ENCODE results near the gene DMP1. TPM values are rescaled to one million over a fixed set of nuclear protein-coding genes. Genes with fewer than 3 reads are reported as not detected.

Gene DMP1
- total and polyA plus RNA-seq, 2 experiments from 2014 or later, result not detected

DNA sequence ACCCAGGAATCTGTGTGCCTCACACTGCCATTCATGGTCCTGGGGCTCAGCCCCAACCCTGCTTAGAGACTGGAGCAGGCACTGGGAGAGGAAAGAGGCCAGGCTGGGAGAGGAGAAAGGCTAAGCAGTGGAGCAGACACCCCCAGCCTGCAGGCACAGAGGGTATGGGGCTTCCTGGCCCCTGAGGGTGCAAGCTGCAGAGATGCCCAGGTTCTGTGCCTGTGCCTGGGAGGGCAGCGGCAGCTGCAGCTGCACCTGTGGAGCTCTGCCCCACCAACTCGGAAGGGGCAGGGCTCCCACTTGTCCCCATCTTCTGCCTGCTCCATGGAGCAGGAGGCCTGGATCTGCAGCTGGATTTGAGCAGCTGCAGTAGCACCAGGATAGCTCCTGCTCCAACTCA lies 47.9 kb downstream of the DMP1 start:
- no peak for DNase-seq
- H3K4me1 ChIP-seq (ENCODE audit: insufficient read depth), result no peaks in the 10 kb centered on the region
- in situ Hi-C loops (cut with MboI), result no loop called here
- H3K4me2 ChIP-seq (ENCODE audit: unreplicated experiment), result no peak overlapping the region
- H3K9me3 ChIP-seq (ENCODE audit: low read depth), result no peaks in the 10 kb centered on the region
- no peak overlapping the region for H2AFZ ChIP-seq
- no peaks in the 10 kb centered on the region for H3K36me3 ChIP-seq (ENCODE audit: low read depth)
- H3K9ac ChIP-seq, result no peak overlapping the region
- H3K4me3 ChIP-seq, result no peak overlapping the region
- no peaks in the 10 kb centered on the region for H3K79me2 ChIP-seq (ENCODE audit: insufficient read depth)
- H3K27me3 ChIP-seq (replicated peaks; ENCODE audit: insufficient read depth), result 0 out of 2 replicates have a peak, but pooled peaks cover 9% of the 10 kb centered on the region
- no peak overlapping the region for H3K27ac ChIP-seq
- H3K9me2 ChIP-seq (ENCODE audit: insufficient read depth), result no peaks in the 10 kb centered on the region
- H3F3A ChIP-seq (ENCODE audit: insufficient read depth), result no peaks in the 10 kb centered on the region
- TF ChIP-seq EZH2 (IDR thresholded peaks at IDR 0.05; ENCODE audit: insufficient read depth, poor library complexity, severe bottlenecking) (no peak), EZH2phosphoT487 (IDR thresholded peaks at IDR 0.05; ENCODE audit: insufficient read depth, low read depth) (no peak)
- no peaks in the 10 kb centered on the region for H4K20me1 ChIP-seq (ENCODE audit: insufficient read depth)
- WGBS, 2 experiments (ENCODE audit: low coverage in 1 of 2, low lambda C conversion rate in 2 of 2, missing lambda C conversion rate in 2 of 2), result 63 to 89% methylated on average over 2 of the region's 2 CpGs

DNA sequence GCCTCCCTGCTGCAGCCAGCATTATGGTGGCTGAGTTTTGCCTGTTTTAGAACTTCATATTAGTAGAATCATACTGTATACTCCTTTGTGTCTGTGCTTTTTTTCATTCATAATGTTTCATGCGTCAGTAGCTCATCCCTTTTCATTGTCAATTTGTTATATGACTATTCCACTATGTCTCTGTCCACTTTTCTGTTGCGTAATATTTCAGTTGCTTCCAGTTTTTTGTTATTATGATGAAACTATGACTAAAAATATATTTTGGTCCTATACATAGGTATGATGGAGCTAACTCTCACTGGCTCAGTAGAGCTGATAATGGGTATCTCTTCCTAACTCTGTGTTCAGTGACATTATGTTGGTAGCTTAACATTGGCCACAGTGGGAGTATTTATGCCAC lies 48.3 kb downstream of the DMP1 start:
- no peak for TF ChIP-seq EZH2phosphoT487 (IDR thresholded peaks at IDR 0.05; ENCODE audit: insufficient read depth, low read depth)
- TF ChIP-seq EZH2 (IDR thresholded peaks at IDR 0.05; ENCODE audit: insufficient read depth, poor library complexity, severe bottlenecking), result no peak
- no peaks in the 10 kb centered on the region for H3F3A ChIP-seq (ENCODE audit: insufficient read depth)
- in situ Hi-C loops (cut with MboI), result no loop called here

DNA sequence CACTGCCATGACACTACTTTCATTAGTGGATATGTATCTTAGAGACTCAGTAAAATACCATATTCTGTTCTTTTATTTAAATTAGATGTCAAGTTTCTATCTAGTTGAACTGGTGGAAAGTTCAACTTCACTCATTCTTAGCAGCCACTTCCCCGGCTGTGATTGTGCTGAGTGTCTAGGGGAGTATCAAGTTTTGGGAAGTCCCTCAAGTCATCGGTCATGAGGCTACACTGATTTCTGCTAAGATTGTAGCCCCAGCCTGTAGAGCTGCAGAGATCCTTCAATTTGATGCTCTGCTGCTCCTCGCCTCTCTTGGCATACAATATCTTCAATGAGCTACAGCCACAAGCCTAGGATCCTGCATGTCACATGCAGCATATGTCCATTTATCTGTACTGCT lies 53.9 kb downstream of the DMP1 start:
- Histone ChIP-seq H3K36me3 (ENCODE audit: low read depth) (no peaks in the 10 kb centered on the region), H3F3A (ENCODE audit: insufficient read depth) (no peaks in the 10 kb centered on the region), H3K4me3 (no peak overlapping the region), H3K4me2 (ENCODE audit: unreplicated experiment) (no peak overlapping the region), H2AFZ (no peak overlapping the region), H3K27ac (no peak overlapping the region), H3K9me2 (ENCODE audit: insufficient read depth) (no peaks in the 10 kb centered on the region), H3K27me3 (replicated peaks; ENCODE audit: insufficient read depth) (no peaks in the 10 kb centered on the region), H4K20me1 (ENCODE audit: insufficient read depth) (no peaks in the 10 kb centered on the region), H3K9me3 (ENCODE audit: low read depth) (no peaks in the 10 kb centered on the region), H3K79me2 (ENCODE audit: insufficient read depth) (no peaks in the 10 kb centered on the region), H3K4me1 (ENCODE audit: insufficient read depth) (peaks cover 5% of the 10 kb centered on the region; the same call in 1 of the 2 replicates), H3K9ac (no peak overlapping the region)
- TF ChIP-seq EZH2phosphoT487 (IDR thresholded peaks at IDR 0.05; ENCODE audit: insufficient read depth, low read depth), result no peak
- TF ChIP-seq EZH2 (IDR thresholded peaks at IDR 0.05; ENCODE audit: insufficient read depth, poor library complexity, severe bottlenecking), result no peak
- in situ Hi-C loops (cut with MboI), result no loop called here
- DNase-seq, result no peak
- WGBS, 2 experiments (ENCODE audit: low coverage in 1 of 2, low lambda C conversion rate in 2 of 2, missing lambda C conversion rate in 2 of 2), result 54 to 69% methylated on average over 3 of the region's 3 CpGs

More for the DNA sequence above, 48.3 kb downstream of the DMP1 start:
- Histone ChIP-seq H3K4me1 (ENCODE audit: insufficient read depth) (no peaks in the 10 kb centered on the region), H3K27me3 (replicated peaks; ENCODE audit: insufficient read depth) (0 out of 2 replicates have a peak, but pooled peaks cover 9% of the 10 kb centered on the region), H3K79me2 (ENCODE audit: insufficient read depth) (no peaks in the 10 kb centered on the region), H3K36me3 (ENCODE audit: low read depth) (no peaks in the 10 kb centered on the region), H2AFZ (no peak overlapping the region), H3K4me3 (no peak overlapping the region), H3K9ac (no peak overlapping the region), H3K4me2 (ENCODE audit: unreplicated experiment) (no peak overlapping the region), H3K9me3 (ENCODE audit: low read depth) (no peaks in the 10 kb centered on the region), H3K9me2 (ENCODE audit: insufficient read depth) (no peaks in the 10 kb centered on the region), H3K27ac (no peak overlapping the region), H4K20me1 (ENCODE audit: insufficient read depth) (no peaks in the 10 kb centered on the region)
- WGBS, 2 experiments (ENCODE audit: low coverage in 1 of 2, low lambda C conversion rate in 2 of 2, missing lambda C conversion rate in 2 of 2), result 41 to 42% methylated on average over 2 of the region's 2 CpGs
- DNase-seq, result peak; percentile 7

GRCh38 chr4:87707279-87707918 lies 57.3 kb downstream of the DMP1 start:
- in situ Hi-C loops (cut with MboI), result no loop called here
- no peaks in the 10 kb centered on the region for H3K36me3 ChIP-seq (ENCODE audit: low read depth)
- WGBS, 2 experiments (ENCODE audit: low coverage in 1 of 2, low lambda C conversion rate in 2 of 2, missing lambda C conversion rate in 2 of 2), result 53 to 73% methylated on average over 3 to 4 of the region's 4 CpGs
- TF ChIP-seq EZH2 (IDR thresholded peaks at IDR 0.05; ENCODE audit: insufficient read depth, poor library complexity, severe bottlenecking) (no peak), EZH2phosphoT487 (IDR thresholded peaks at IDR 0.05; ENCODE audit: insufficient read depth, low read depth) (no peak)
- no peak overlapping the region for H3K27ac ChIP-seq
- H3K27me3 ChIP-seq (replicated peaks; ENCODE audit: insufficient read depth), result no peaks in the 10 kb centered on the region
- H4K20me1 ChIP-seq (ENCODE audit: insufficient read depth), result no peaks in the 10 kb centered on the region
- H3K4me1 ChIP-seq (ENCODE audit: insufficient read depth), result peaks cover 5% of the 10 kb centered on the region; the same call in 1 of the 2 replicates
- DNase-seq, result no peak
- H2AFZ ChIP-seq, result no peak overlapping the region
- no peak overlapping the region for H3K4me3 ChIP-seq
- no peaks in the 10 kb centered on the region for H3K9me3 ChIP-seq (ENCODE audit: low read depth)
- H3K4me2 ChIP-seq (ENCODE audit: unreplicated experiment), result no peak overlapping the region
- H3F3A ChIP-seq (ENCODE audit: insufficient read depth), result no peaks in the 10 kb centered on the region
- H3K9me2 ChIP-seq (ENCODE audit: insufficient read depth), result no peaks in the 10 kb centered on the region
- H3K9ac ChIP-seq, result no peak overlapping the region
- no peaks in the 10 kb centered on the region for H3K79me2 ChIP-seq (ENCODE audit: insufficient read depth)

Other genes starting within 250 kb of the DMP1 start
- gene NUDT9, start 227.7 kb upstream of the DMP1 start, total RNA-seq (2014; rRNA removed; shearing (Covaris generic)), result 9.4 and 11.2 TPM in 2 replicates
- 34.8 and 36.4 TPM in 2 replicates for gene NUDT9, start 227.7 kb upstream of the DMP1 start, polyA plus RNA-seq (2016; fragmentation: Nextera tagmentation; extraction: Ambion mirVana)
- not detected in 2 replicates for gene SPARCL1, start 120.9 kb upstream of the DMP1 start, total RNA-seq (2014; rRNA removed; shearing (Covaris generic))
- not detected in 2 replicates for gene SPARCL1, start 120.9 kb upstream of the DMP1 start, polyA plus RNA-seq (2016; fragmentation: Nextera tagmentation; extraction: Ambion mirVana)
- not detected in 2 replicates for gene DSPP, start 41.8 kb upstream of the DMP1 start, total RNA-seq (2014; rRNA removed; shearing (Covaris generic))
- not detected in 2 replicates for gene DSPP, start 41.8 kb upstream of the DMP1 start, polyA plus RNA-seq (2016; fragmentation: Nextera tagmentation; extraction: Ambion mirVana)
- gene IBSP, start 149.3 kb downstream of the DMP1 start, total RNA-seq (2014; rRNA removed; shearing (Covaris generic)), result not detected in 2 replicates
- not detected in 2 replicates for gene IBSP, start 149.3 kb downstream of the DMP1 start, polyA plus RNA-seq (2016; fragmentation: Nextera tagmentation; extraction: Ambion mirVana)
- gene MEPE, start 182.7 kb downstream of the DMP1 start, total RNA-seq (2014; rRNA removed; shearing (Covaris generic)), result not detected in 2 replicates
- gene MEPE, start 182.7 kb downstream of the DMP1 start, polyA plus RNA-seq (2016; fragmentation: Nextera tagmentation; extraction: Ambion mirVana), result not detected in 2 replicates

All from GM23248 (cell line).